Psoas muscle (tissue), 8 donors: ENCODE results near the gene EXOC3. TPM values are rescaled to one million over a fixed set of nuclear protein-coding genes. Genes with fewer than 3 reads are reported as not detected.

Source experiments
- ATAC-seq, 4 donors: fragments of 200-7000 bp; cut with Tn5 transposase; one replicate each; pipeline ENCODE4 v1.9.1; 2020; ENCODE audit warnings: moderate library complexity in 3 of 4, mild to moderate bottlenecking in 2 of 4
- DNase-seq, 2 donors: peaks; one replicate each; pipeline ENCODE4 v3.0.0-alpha.2; 2020
- H3K27ac ChIP-seq: fragments of 200-600 bp; one replicate; pipeline ENCODE4 v1.8.0; 2022
- H3K27me3 ChIP-seq, 3 donors: fragments of 200-600 bp in 1 of 3; one replicate each; pipeline versions ENCODE4 v1.6.1 to v1.8.0; 2013 to 2022; ENCODE audit warnings: low read length in 2 of 3, mild to moderate bottlenecking in 2 of 3, moderate library complexity in 1 of 3; ENCODE audit not compliant: insufficient read depth in 3 of 3
- H3K36me3 ChIP-seq, 2 donors: fragments of 200-600 bp in 1 of 2; one replicate each; pipeline versions ENCODE4 v1.6.1 to v1.8.0; 2013 to 2022; ENCODE audit warnings: low read depth in 1 of 2, mild to moderate bottlenecking in 1 of 2, moderate library complexity in 1 of 2; ENCODE audit not compliant: insufficient read depth in 1 of 2
- H3K4me1 ChIP-seq: fragments of 200-600 bp; one replicate; pipeline ENCODE4 v1.8.0; 2022
- H3K4me3 ChIP-seq: fragments of 200-600 bp; one replicate; pipeline ENCODE4 v1.8.0; 2022; ENCODE audit warnings: mild to moderate bottlenecking
- H3K9me3 ChIP-seq: fragments of 200-600 bp; one replicate; pipeline ENCODE4 v1.8.0; 2022
- CTCF ChIP-seq: fragments of 200-600 bp; IDR thresholded peaks from one replicate; pipeline ENCODE4 v1.8.0; 2022; ENCODE audit warnings: antibody characterized with exemption
- WGBS, 3 donors: extraction: QIAGEN DNeasy Blood & Tissue Kit; methylation state at CpG; one replicate each; pipeline versions ENCODE4 v1.1.6 to v1.1.7; 2013; 5-methylcytosine and 5-hydroxymethylcytosine counted together
- intact Hi-C, 2 donors: fragments of 100-400 bp; cut with DNase I; formaldehyde crosslinking; loops; one replicate each; pipeline versions ENCODE4 v1.11.0 to v1.14.2; 2022
- polyA plus RNA-seq, 3 donors: library from polyadenylated mRNA; stranded (reverse); fragments of 200-250 nt; gene quantifications; one replicate each; pipeline ENCODE4 v1.2.3, GENCODE V29; 2013
- total RNA-seq, 4 donors: library from RNA; stranded (reverse); fragmentation: NEBNext Ultra II Directional in 2 of 4; extraction: Animal tissue kit (Norgen Biotek cat#: 25700) in 2 of 4; gene quantifications; one replicate each; pipeline versions ENCODE4 v1.2.1 to v1.2.4, GENCODE V29; 2021 to 2023
- donor health status: healthy with polysubstance abuse.
- donor health status: DM: no; HTN: no; CAD: no; lungs with moderate emphysema.
- donor health status: Bipolar disorder and iron deficiency.
- donor health status: healthy.
- donor health status: DM: yes; HTN: yes; CAD: no.
- donor health status: DM: no; HTN: no; CAD: no.
- donor health status: DM: no; HTN: no; CAD: no.
- donor health status: DM: yes; HTN: yes; CAD: no.

Gene EXOC3
- total and polyA plus RNA-seq, 7 donors = 38.2 to 63.4 (median 56.5) TPM

GRCh38 chr5:501105-501830 is 58.3 kb downstream of the EXOC3 start:
- ATAC-seq (no peak), DNase-seq (no peak)
- Histone ChIP-seq H3K4me3 (peak overlapping the region; percentile 11), H3K27ac (no peak overlapping the region), H3K4me1 (no peaks in the 10 kb centered on the region), H3K27me3 (peaks cover 0 to 73% (median 17%) of the 10 kb centered on the region in 3 donors), H3K9me3 (no peaks in the 10 kb centered on the region), H3K36me3 (no peaks in the 10 kb centered on the region)
- 51 to 52% (median 52%) methylated on average over 41 of the region's 41 CpGs for WGBS, 3 donors
- no peak for TF ChIP-seq CTCF
- intact Hi-C loops = no loop called here

- 35 to 43% (median 40%) methylated on average over 23 of the region's 23 CpGs for WGBS, 3 donors
- intact Hi-C loops = no loop called here
- Histone ChIP-seq H3K4me3 (peak overlapping the region; percentile 11), H3K27ac (no peak overlapping the region), H3K4me1 (no peaks in the 10 kb centered on the region), H3K36me3 (no peaks in the 10 kb centered on the region), H3K27me3 (peaks cover 0 to 68% (median 17%) of the 10 kb centered on the region in 3 donors), H3K9me3 (no peaks in the 10 kb centered on the region)
- no peak for DNase-seq
- ATAC-seq = no peak
- TF ChIP-seq CTCF = no peak
Observed at GRCh38 chr5:501831-502184, 58.8 kb downstream of the EXOC3 start.

GRCh38 chr5:502325-503079 is 59.5 kb downstream of the EXOC3 start:
- DNase-seq (no peak), ATAC-seq (no peak)
- H3K27ac ChIP-seq = no peak overlapping the region

GRCh38 chr5:504326-505154 is 61.6 kb downstream of the EXOC3 start:
- Histone ChIP-seq H3K36me3 (no peaks in the 10 kb centered on the region), H3K27me3 (peaks cover 0 to 50% (median 12%) of the 10 kb centered on the region in 3 donors), H3K4me3 (no peak overlapping the region), H3K9me3 (no peaks in the 10 kb centered on the region), H3K27ac (no peak overlapping the region), H3K4me1 (no peaks in the 10 kb centered on the region)
- intact Hi-C loops = no loop called here
- ATAC-seq = no peak
- no peak for TF ChIP-seq CTCF
- 48 to 63% (median 55%) methylated on average over 29 to 33 of the region's 33 CpGs for WGBS, 3 donors
- DNase-seq = no peak

More at GRCh38 chr5:502325-503079, 59.5 kb downstream of the EXOC3 start:
- WGBS, 3 donors = 75 to 80% (median 75%) methylated on average over 36 of the region's 36 CpGs
- Histone ChIP-seq H3K4me1 (no peaks in the 10 kb centered on the region), H3K27me3 (peaks cover 0 to 61% (median 17%) of the 10 kb centered on the region in 3 donors), H3K36me3 (no peaks in the 10 kb centered on the region), H3K9me3 (no peaks in the 10 kb centered on the region), H3K4me3 (peak overlapping the region; percentile 11)
- TF ChIP-seq CTCF = no peak
- intact Hi-C loops = no loop called here
